Smooth muscle cell (in vitro differentiated cells): ENCODE measurements around the gene VPS13D. TPM values are rescaled to one million over a fixed set of nuclear protein-coding genes. Genes with fewer than 3 reads are reported as not detected.

Experiments used
- DNase-seq: peaks from one replicate; lab custom pipeline; 2025; ENCODE audit not compliant: unreplicated experiment; lab: John Stamatoyannopoulos, UW
- H2AFZ ChIP-seq: fragments of 200-600 bp; sonication (generic); 2 replicates; pipeline ENCODE4 v1.6.0; 2016; ENCODE audit warnings: antibody characterized with exemption, low read depth, mild to moderate bottlenecking
- H3F3A ChIP-seq: fragments of 200-600 bp; sonication (generic); 2 replicates; pipeline ENCODE4 v1.6.0; 2017; ENCODE audit warnings: antibody characterized with exemption, low read depth
- H3K27ac ChIP-seq: fragments of 200-600 bp; sonication (generic); 2 replicates; pipeline ENCODE4 v1.5.1; 2016; ENCODE audit warnings: low read depth, mild to moderate bottlenecking
- H3K27me3 ChIP-seq: fragments of 200-600 bp; sonication (generic); 2 replicates; pipeline ENCODE4 v1.6.1; 2016; ENCODE audit warnings: low read depth, mild to moderate bottlenecking
- H3K36me3 ChIP-seq: fragments of 200-600 bp; sonication (generic); 2 replicates; pipeline ENCODE4 v1.5.1; 2016; ENCODE audit warnings: low read depth
- H3K4me1 ChIP-seq: fragments of 200-600 bp; sonication (generic); 2 replicates; pipeline ENCODE4 v1.5.1; 2016; ENCODE audit warnings: low read depth
- H3K4me2 ChIP-seq: fragments of 200-600 bp; sonication (generic); 2 replicates; pipeline ENCODE4 v1.6.0; 2016; ENCODE audit warnings: mild to moderate bottlenecking
- H3K4me3 ChIP-seq: fragments of 200-600 bp; sonication (generic); 2 replicates; pipeline ENCODE4 v1.5.1; 2016; ENCODE audit warnings: mild to moderate bottlenecking
- H3K79me2 ChIP-seq: fragments of 200-600 bp; sonication (generic); 2 replicates; pipeline ENCODE4 v1.6.0; 2016; ENCODE audit warnings: low read depth, mild to moderate bottlenecking
- H3K9ac ChIP-seq: fragments of 200-600 bp; sonication (generic); 2 replicates; pipeline ENCODE4 v1.6.0; 2016; ENCODE audit warnings: low read depth
- H3K9me3 ChIP-seq: fragments of 200-600 bp; sonication (generic); replicated peaks from 2 replicates; pipeline ENCODE4 v1.5.1; 2016; ENCODE audit warnings: low read depth
- H4K20me1 ChIP-seq: fragments of 200-600 bp; sonication (generic); 2 replicates; pipeline ENCODE4 v1.6.0; 2016; ENCODE audit warnings: low read depth
- CTCF ChIP-seq: fragments of 200-600 bp; sonication (generic); IDR thresholded peaks from 2 replicates; pipeline ENCODE4 v1.5.1; 2017; ENCODE audit warnings: borderline replicate concordance, mild to moderate bottlenecking, antibody characterized with exemption; ENCODE audit not compliant: insufficient read depth, poor library complexity, severe bottlenecking
- WGBS: methylation state at CpG from one replicate; pipeline ENCODE4 v1.1.7; 2016; ENCODE audit warnings: low lambda C conversion rate; 5-methylcytosine and 5-hydroxymethylcytosine counted together
- polyA plus RNA-seq: library from polyadenylated mRNA; unstranded; fragments of >200 nt; fragmentation: Nextera tagmentation; extraction: Ambion mirVana; gene quantifications from 2 replicates; pipeline ENCODE4 v1.2.1, GENCODE V29; 2016
- total RNA-seq: library from RNA; depleted of rRNA; stranded (reverse); fragments of >200 nt; gene quantifications from 2 replicates; pipeline ENCODE4 v1.2.3, GENCODE V29; 2014

VPS13D gene
- total and polyA plus RNA-seq, 2 experiments from 2014 or later, result 3.5 to 20.0 TPM

DNA sequence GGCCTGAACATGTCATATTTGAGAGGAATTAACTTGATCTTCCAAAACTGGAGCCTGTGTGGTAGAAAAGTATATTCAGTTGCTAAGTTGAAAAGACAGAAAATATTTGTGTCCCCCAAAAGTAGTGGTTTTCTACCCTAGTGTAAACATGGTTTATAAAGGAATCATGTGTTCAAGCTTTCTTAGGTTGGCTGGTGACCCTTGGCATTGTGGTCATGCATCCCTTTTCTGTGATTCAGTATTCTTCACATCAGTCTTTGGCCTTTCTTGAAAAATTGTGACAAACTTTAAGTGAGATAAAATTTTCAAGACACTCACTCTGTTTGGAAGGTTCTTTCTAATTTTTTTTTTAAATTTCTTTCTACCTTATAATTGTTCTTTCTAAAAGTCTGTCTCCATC, 195.0 kb downstream of the VPS13D start:
- H4K20me1 ChIP-seq, result peaks cover 7% of the 10 kb centered on the region
- H3K4me3 ChIP-seq, result no peak overlapping the region
- no peaks in the 10 kb centered on the region for H3F3A ChIP-seq
- H3K4me2 ChIP-seq, result no peak overlapping the region
- no peaks in the 10 kb centered on the region for H3K27me3 ChIP-seq
- no peak for TF ChIP-seq CTCF
- H3K27ac ChIP-seq, result no peak overlapping the region
- no peak overlapping the region for H2AFZ ChIP-seq
- H3K4me1 ChIP-seq, result no peaks in the 10 kb centered on the region
- no peaks in the 10 kb centered on the region for H3K79me2 ChIP-seq
- H3K9me3 ChIP-seq, result no peaks in the 10 kb centered on the region
- no peaks in the 10 kb centered on the region for H3K36me3 ChIP-seq
- no peak overlapping the region for H3K9ac ChIP-seq
- DNase-seq, result no peak

- Histone ChIP-seq H2AFZ (no peak overlapping the region), H3K4me3 (no peak overlapping the region), H3K9me3 (no peaks in the 10 kb centered on the region), H3K36me3 (no peaks in the 10 kb centered on the region), H3K27me3 (no peaks in the 10 kb centered on the region), H3K4me1 (no peaks in the 10 kb centered on the region), H4K20me1 (peaks cover 7% of the 10 kb centered on the region), H3K9ac (no peak overlapping the region), H3K4me2 (no peak overlapping the region), H3K27ac (no peak overlapping the region), H3K79me2 (no peaks in the 10 kb centered on the region), H3F3A (no peaks in the 10 kb centered on the region)
- 96% methylated on average over 3 of the region's 3 CpGs for WGBS
- no peak for TF ChIP-seq CTCF
- DNase-seq, result no peak
Measured at GRCh38 chr1:12426030-12426429, 196.2 kb downstream of the VPS13D start.

DNA sequence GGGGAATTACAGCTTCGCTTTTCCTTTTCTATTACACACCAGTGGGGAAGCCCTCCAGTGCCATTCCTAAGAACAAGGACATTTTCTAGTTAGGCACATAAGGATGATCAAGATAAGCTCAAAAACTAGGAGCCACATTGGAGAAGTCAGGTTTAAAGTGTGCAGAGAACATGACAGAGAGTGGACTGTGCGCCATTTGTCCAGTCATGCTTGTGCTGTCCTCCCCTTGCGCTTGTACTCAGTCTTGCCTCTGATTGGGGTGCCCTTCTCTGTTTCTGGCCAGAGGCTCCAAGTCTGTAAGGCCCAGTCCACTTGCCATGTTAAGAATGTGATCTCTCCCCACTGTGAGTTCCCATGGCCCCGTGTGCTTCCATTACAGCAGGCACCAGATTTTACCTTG, 198.5 kb downstream of the VPS13D start:
- Histone ChIP-seq H3K27me3 (no peaks in the 10 kb centered on the region), H4K20me1 (peaks cover 9% of the 10 kb centered on the region), H3K9me3 (no peaks in the 10 kb centered on the region), H3K36me3 (no peaks in the 10 kb centered on the region), H3K4me2 (no peak overlapping the region), H3K9ac (no peak overlapping the region), H3K79me2 (no peaks in the 10 kb centered on the region), H3K4me3 (no peak overlapping the region), H3F3A (no peaks in the 10 kb centered on the region), H2AFZ (no peak overlapping the region), H3K4me1 (no peaks in the 10 kb centered on the region), H3K27ac (no peak overlapping the region)
- 97% methylated on average over 4 of the region's 4 CpGs for WGBS
- DNase-seq, result no peak
- no peak for TF ChIP-seq CTCF

- no peaks in the 10 kb centered on the region for H3K9me3 ChIP-seq
- H3K27me3 ChIP-seq, result no peaks in the 10 kb centered on the region
- 98% methylated on average over 4 of the region's 4 CpGs for WGBS
- no peak for TF ChIP-seq CTCF
- H3K9ac ChIP-seq, result no peak overlapping the region
- DNase-seq, result no peak
- no peaks in the 10 kb centered on the region for H3K79me2 ChIP-seq
- no peak overlapping the region for H3K4me2 ChIP-seq
- H3K4me3 ChIP-seq, result no peak overlapping the region
- H3K4me1 ChIP-seq, result peaks cover 4% of the 10 kb centered on the region
- peaks cover 6% of the 10 kb centered on the region for H3F3A ChIP-seq
- H2AFZ ChIP-seq, result no peak overlapping the region
- H4K20me1 ChIP-seq, result peaks cover 31% of the 10 kb centered on the region
- no peaks in the 10 kb centered on the region for H3K36me3 ChIP-seq
- H3K27ac ChIP-seq, result no peak overlapping the region
Measured at GRCh38 chr1:12430525-12430924, 200.7 kb downstream of the VPS13D start.
